Measurements from ENCODE around the gene POU6F1. TPM values are rescaled to one million over a fixed set of nuclear protein-coding genes. Genes with fewer than 3 reads are reported as not detected.

POU6F1 gene
- total RNA-seq, 2 donors from 2014 or later, result 11.4 to 16.4 TPM

DNA sequence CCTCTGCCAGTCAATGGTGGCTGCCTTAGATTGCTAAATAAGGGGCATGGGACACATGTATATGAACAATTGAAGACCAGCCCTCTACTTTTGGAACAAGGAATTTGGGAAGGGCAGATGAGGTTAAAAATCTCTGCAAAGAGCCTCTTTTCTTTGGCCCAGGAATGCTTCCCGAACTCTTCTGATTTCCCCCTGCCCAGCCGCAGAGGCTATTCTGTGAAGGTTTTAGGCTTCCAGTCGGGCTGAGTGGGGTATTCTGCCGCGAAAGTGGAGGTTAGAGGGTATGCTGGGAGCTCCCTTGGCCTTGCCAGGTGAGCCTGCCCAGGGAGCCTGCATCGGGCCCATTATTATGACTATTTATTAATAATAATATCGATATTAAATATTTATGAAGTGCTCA, 1.2 kb downstream of the POU6F1 start:
- no peak for DNase-seq
- Mint-ChIP-seq H3K36me3 (ENCODE audit: low read depth) (peaks cover 7% of the 10 kb centered on the region), H3K9me3 (no peaks in the 10 kb centered on the region), H3K27ac (no peak overlapping the region), H3K4me1 (peaks cover 12% of the 10 kb centered on the region), H3K27me3 (ENCODE audit: insufficient read depth) (no peaks in the 10 kb centered on the region), H3K4me3 (peak overlapping the region; percentile 75)
- peak overlapping the region; percentile 80 for H3K9ac ChIP-seq (ENCODE audit: extremely low read depth, low read length, poor library complexity, severe bottlenecking)
- H3K36me3 ChIP-seq (ENCODE audit: control insufficient read depth, insufficient read depth, low read length), result no peaks in the 10 kb centered on the region
- 58% methylated on average over 5 of the region's 7 CpGs; no CpG with 5 or more reads in 1 of the 2 experiments for WGBS, 2 experiments (ENCODE audit: insufficient coverage in 1 of 2, insufficient read length in 1 of 2)
- peak overlapping the region; percentile 78 for H3K4me3 ChIP-seq (ENCODE audit: low read length)
- TF ChIP-seq, protein P1, sequence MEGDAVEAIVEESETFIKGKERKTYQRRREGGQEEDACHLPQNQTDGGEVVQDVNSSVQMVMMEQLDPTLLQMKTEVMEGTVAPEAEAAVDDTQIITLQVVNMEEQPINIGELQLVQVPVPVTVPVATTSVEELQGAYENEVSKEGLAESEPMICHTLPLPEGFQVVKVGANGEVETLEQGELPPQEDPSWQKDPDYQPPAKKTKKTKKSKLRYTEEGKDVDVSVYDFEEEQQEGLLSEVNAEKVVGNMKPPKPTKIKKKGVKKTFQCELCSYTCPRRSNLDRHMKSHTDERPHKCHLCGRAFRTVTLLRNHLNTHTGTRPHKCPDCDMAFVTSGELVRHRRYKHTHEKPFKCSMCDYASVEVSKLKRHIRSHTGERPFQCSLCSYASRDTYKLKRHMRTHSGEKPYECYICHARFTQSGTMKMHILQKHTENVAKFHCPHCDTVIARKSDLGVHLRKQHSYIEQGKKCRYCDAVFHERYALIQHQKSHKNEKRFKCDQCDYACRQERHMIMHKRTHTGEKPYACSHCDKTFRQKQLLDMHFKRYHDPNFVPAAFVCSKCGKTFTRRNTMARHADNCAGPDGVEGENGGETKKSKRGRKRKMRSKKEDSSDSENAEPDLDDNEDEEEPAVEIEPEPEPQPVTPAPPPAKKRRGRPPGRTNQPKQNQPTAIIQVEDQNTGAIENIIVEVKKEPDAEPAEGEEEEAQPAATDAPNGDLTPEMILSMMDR (conservative IDR thresholded peaks at IDR 0.05), result no peak
- H3K27ac ChIP-seq (ENCODE audit: low read depth, low read length), result no peak overlapping the region
- H3K27me3 ChIP-seq (ENCODE audit: control insufficient read depth, insufficient read depth, low read length, poor library complexity, severe bottlenecking), result no peaks in the 10 kb centered on the region
- peaks cover 4% of the 10 kb centered on the region for H3K4me1 ChIP-seq (ENCODE audit: control insufficient read depth, insufficient read depth, low read length)
- no peaks in the 10 kb centered on the region for H3K9me3 ChIP-seq (ENCODE audit: control insufficient read depth, low read length)

DNA sequence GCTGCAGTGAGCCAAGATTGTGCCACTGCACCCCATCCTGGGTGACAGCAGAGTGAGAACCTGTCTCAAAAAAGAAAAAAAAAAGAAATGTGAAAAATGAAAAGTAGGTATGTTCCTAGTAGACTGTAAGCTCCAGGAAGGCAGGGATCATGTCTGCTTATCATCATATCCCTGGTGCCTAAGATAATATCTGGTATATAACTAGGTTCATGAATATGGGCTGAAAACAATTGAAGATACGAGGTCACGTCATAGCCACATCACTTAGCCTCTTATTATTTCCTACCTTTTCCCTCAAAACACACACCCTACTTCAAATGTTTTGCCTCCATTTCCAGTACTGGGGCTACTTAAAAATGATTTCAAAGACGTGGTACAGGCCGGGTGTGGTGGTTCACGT, 3.0 kb downstream of the POU6F1 start:
- no peak overlapping the region for H3K27ac Mint-ChIP-seq
- no peak for DNase-seq
- H3K36me3 Mint-ChIP-seq (ENCODE audit: low read depth), result peaks cover 4% of the 10 kb centered on the region
- H3K27me3 ChIP-seq (ENCODE audit: control insufficient read depth, insufficient read depth, low read length, poor library complexity, severe bottlenecking), result no peaks in the 10 kb centered on the region
- H3K4me1 Mint-ChIP-seq, result peaks cover 12% of the 10 kb centered on the region
- peaks cover 4% of the 10 kb centered on the region for H3K4me1 ChIP-seq (ENCODE audit: control insufficient read depth, insufficient read depth, low read length)
- no peak overlapping the region for H3K4me3 Mint-ChIP-seq
- H3K27me3 Mint-ChIP-seq (ENCODE audit: insufficient read depth), result no peaks in the 10 kb centered on the region
- TF ChIP-seq, protein P1 (conservative IDR thresholded peaks at IDR 0.05), result no peak
- WGBS, 2 experiments (ENCODE audit: insufficient coverage in 1 of 2, insufficient read length in 1 of 2), result 91 to 100% methylated on average over 3 to 5 of the region's 5 CpGs
- H3K9me3 Mint-ChIP-seq, result no peaks in the 10 kb centered on the region
- no peaks in the 10 kb centered on the region for H3K9me3 ChIP-seq (ENCODE audit: control insufficient read depth, low read length)
- no peak overlapping the region for H3K9ac ChIP-seq (ENCODE audit: extremely low read depth, low read length, poor library complexity, severe bottlenecking)
- no peak overlapping the region for H3K4me3 ChIP-seq (ENCODE audit: low read length)
- H3K36me3 ChIP-seq (ENCODE audit: control insufficient read depth, insufficient read depth, low read length), result no peaks in the 10 kb centered on the region
- H3K27ac ChIP-seq (ENCODE audit: low read depth, low read length), result no peak overlapping the region

DNA sequence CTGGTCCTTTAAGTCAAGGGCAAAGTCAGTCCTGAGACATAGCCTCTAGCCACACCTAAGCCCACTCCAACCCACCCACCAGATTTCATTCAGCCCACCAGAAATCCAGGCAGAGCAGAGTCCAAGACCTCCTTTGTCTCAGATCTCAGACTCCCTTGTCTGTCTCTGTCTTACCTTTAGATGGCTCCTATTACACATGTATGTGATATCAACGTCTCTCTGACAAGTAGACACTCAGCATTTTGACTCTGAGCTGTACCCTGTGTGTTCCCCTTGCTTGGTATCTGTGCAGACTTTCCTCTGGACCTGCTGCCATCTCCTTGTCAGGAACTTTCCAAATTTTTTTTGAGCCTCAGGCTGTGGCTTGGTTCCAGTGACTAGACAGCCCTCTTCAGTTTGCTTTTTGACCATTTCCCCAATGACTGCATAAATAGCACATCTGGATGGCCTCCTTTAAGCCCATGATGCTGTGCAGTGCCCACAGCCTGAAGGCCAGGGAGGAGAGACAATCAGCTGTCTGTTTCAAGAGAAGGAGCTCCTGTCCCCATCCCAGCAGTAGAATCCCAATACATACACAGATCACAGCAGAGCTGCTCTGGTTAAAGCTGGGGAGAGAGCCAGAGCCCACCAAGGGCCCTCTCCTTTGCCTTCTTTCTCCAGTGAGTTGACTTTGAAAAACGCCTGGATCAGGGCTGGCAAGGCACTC, 7.0 kb downstream of the POU6F1 start:
- no peak for DNase-seq
- no peaks in the 10 kb centered on the region for H3K36me3 ChIP-seq (ENCODE audit: control insufficient read depth, insufficient read depth, low read length)
- H3K9ac ChIP-seq (ENCODE audit: extremely low read depth, low read length, poor library complexity, severe bottlenecking), result no peak overlapping the region
- no peak overlapping the region for H3K4me3 ChIP-seq (ENCODE audit: low read length)
- H3K27ac Mint-ChIP-seq, result no peak overlapping the region
- no peaks in the 10 kb centered on the region for H3K9me3 Mint-ChIP-seq
- TF ChIP-seq, protein P1 (conservative IDR thresholded peaks at IDR 0.05), result no peak
- no peaks in the 10 kb centered on the region for H3K9me3 ChIP-seq (ENCODE audit: control insufficient read depth, low read length)
- H3K4me1 ChIP-seq (ENCODE audit: control insufficient read depth, insufficient read depth, low read length), result no peaks in the 10 kb centered on the region
- no peaks in the 10 kb centered on the region for H3K4me1 Mint-ChIP-seq
- H3K27ac ChIP-seq (ENCODE audit: low read depth, low read length), result no peak overlapping the region
- WGBS, 2 experiments (ENCODE audit: insufficient coverage in 1 of 2, insufficient read length in 1 of 2), result 74 to 79% methylated on average over 2 of the region's 2 CpGs
- peaks cover 9% of the 10 kb centered on the region for H3K36me3 Mint-ChIP-seq (ENCODE audit: low read depth)
- no peak overlapping the region for H3K4me3 Mint-ChIP-seq
- no peaks in the 10 kb centered on the region for H3K27me3 ChIP-seq (ENCODE audit: control insufficient read depth, insufficient read depth, low read length, poor library complexity, severe bottlenecking)
- H3K27me3 Mint-ChIP-seq (ENCODE audit: insufficient read depth), result no peaks in the 10 kb centered on the region

Data from endodermal cell (in vitro differentiated cells).